ENCODE data around the gene AUP1.

GRCh38 chr2:74491648-74492544 lies 37.6 kb downstream of the AUP1 start:
- no peak for TF ChIP-seq POLR2A (IDR thresholded peaks at IDR 0.05)
- no peak for TF ChIP-seq CTCF (IDR thresholded peaks at IDR 0.05)

Data from body of pancreas (tissue), 4 donors.